H1 (cell line): ENCODE data around the gene ZNF565. TPM values are rescaled to one million over a fixed set of nuclear protein-coding genes. Genes with fewer than 3 reads are reported as not detected.
"Not testable (repeated sequence)": the region's sequence is repeated elsewhere in the genome, so short reads cannot be mapped to it uniquely, and the experiment has no call there.

ENCODE experiments used
- CTCF ChIA-PET: fragments of 300-600 bp; sonication (Branson Sonifier 250); formaldehyde crosslinking; loops from one replicate; lab custom pipeline; 2021; ENCODE audit not compliant: partially characterized antibody; lab: Charles Lee
- POLR2A ChIA-PET: fragments of 300-600 bp; sonication (Branson Sonifier 250); formaldehyde crosslinking; loops from one replicate; lab custom pipeline; 2021; ENCODE audit warnings: inconsistent platforms; ENCODE audit not compliant: partially characterized antibody; lab: Charles Lee
- DNase-seq, 2 experiments: peaks; one replicate each; pipeline versions ENCODE4 v3.0.0 to v3.0.0-alpha.2; 2010 to 2022; ENCODE audit warnings: low spot score in 2 of 2, low read depth in 1 of 2, mixed read lengths in 1 of 2
- FAIRE-seq: peaks from 2 replicates; lab custom pipeline; 2011; peaks lifted over from hg19 to GRCh38; lab: Jason Lieb, UNC
- H2AFZ ChIP-seq: 2 replicates; pipeline ENCODE4 v1.8.1; 2012; ENCODE audit warnings: low read length, inconsistent platforms
- H2AK5ac ChIP-seq: 2 replicates; pipeline ENCODE4 v1.6.1; 2013; ENCODE audit warnings: low read depth, low read length
- H2BK120ac ChIP-seq: replicated peaks from 2 replicates; pipeline ENCODE3; 2013; ENCODE audit warnings: low read depth, low read length, inconsistent platforms
- H2BK12ac ChIP-seq: 2 replicates; pipeline ENCODE4 v1.6.1; 2013; ENCODE audit warnings: low read depth, low read length
- H2BK15ac ChIP-seq: 2 replicates; pipeline ENCODE4 v1.6.1; 2013; ENCODE audit warnings: low read length
- H2BK20ac ChIP-seq: 2 replicates; pipeline ENCODE4 v1.6.1; 2013; ENCODE audit warnings: low read length
- H2BK5ac ChIP-seq: 2 replicates; pipeline ENCODE4 v1.6.1; 2013; ENCODE audit warnings: low read depth, low read length
- H3K14ac ChIP-seq: 2 replicates; pipeline ENCODE4 v1.6.1; 2013; ENCODE audit warnings: inconsistent platforms; ENCODE audit not compliant: insufficient read length
- H3K18ac ChIP-seq: 2 replicates; pipeline ENCODE4 v1.6.1; 2013; ENCODE audit warnings: low read length; ENCODE audit errors: extremely low read depth
- H3K23ac ChIP-seq: 2 replicates; pipeline ENCODE4 v1.6.1; 2013; ENCODE audit warnings: inconsistent platforms; ENCODE audit not compliant: insufficient read length
- H3K23me2 ChIP-seq: 2 replicates; pipeline ENCODE4 v1.6.1; 2013; ENCODE audit warnings: low read depth, low read length
- H3K27ac ChIP-seq: 2 replicates; pipeline ENCODE4 v1.6.1; 2011; ENCODE audit warnings: low read depth, low read length, inconsistent platforms
- H3K27me3 ChIP-seq, 4 experiments: replicated peaks in 1 of 4; 1 replicate in 1 of 4; 2 replicates in 3 of 4; pipeline versions ENCODE4 v1.6.1 to v1.8.1; 2011 to 2013; ENCODE audit warnings: low read length in 3 of 4, mild to moderate bottlenecking in 3 of 4, inconsistent platforms in 2 of 4, mixed read lengths in 2 of 4, moderate library complexity in 1 of 4; ENCODE audit not compliant: control insufficient read depth in 3 of 4, insufficient read depth in 3 of 4; ENCODE audit errors: extremely low read depth in 1 of 4
- H3K36me3 ChIP-seq, 4 experiments: 2 replicates each; pipeline versions ENCODE4 v1.6.1 to v1.8.1; 2011 to 2013; ENCODE audit warnings: mild to moderate bottlenecking in 4 of 4, low read length in 3 of 4, moderate library complexity in 2 of 4, control low read depth in 1 of 4, inconsistent platforms in 1 of 4; ENCODE audit not compliant: insufficient read depth in 4 of 4, control insufficient read depth in 2 of 4
- H3K4ac ChIP-seq: replicated peaks from 2 replicates; pipeline ENCODE3; 2013; ENCODE audit warnings: low read length, low read depth, mixed read lengths, inconsistent platforms; ENCODE audit not compliant: insufficient read length
- H3K4me1 ChIP-seq, 4 experiments: replicated peaks in 1 of 4; 1 replicate in 1 of 4; 2 replicates in 3 of 4; pipeline versions ENCODE4 v1.6.1 to v1.8.1; 2011 to 2013; ENCODE audit warnings: low read length in 3 of 4, inconsistent platforms in 2 of 4, mixed read lengths in 1 of 4; ENCODE audit not compliant: insufficient read depth in 4 of 4, control insufficient read depth in 3 of 4
- H3K4me2 ChIP-seq, 2 experiments: 2 replicates each; pipeline versions ENCODE4 v1.6.1 to v1.8.1; 2011 to 2013; ENCODE audit warnings: low read depth in 2 of 2, low read length in 2 of 2, control low read depth in 1 of 2, inconsistent platforms in 1 of 2, mild to moderate bottlenecking in 1 of 2; ENCODE audit not compliant: insufficient read depth in 1 of 2
- H3K4me3 ChIP-seq, 4 experiments: fragments of 200-600, 300-600 bp in 1 of 4; sonication (generic), shearing (Covaris generic), sonication (Bioruptor Twin) in 1 of 4; 2 replicates each; pipeline versions ENCODE4 v1.5.1 to v1.8.1; 2011 to 2016; ENCODE audit warnings: low read length in 4 of 4, low read depth in 3 of 4, control low read depth in 2 of 4, inconsistent platforms in 2 of 4, mild to moderate bottlenecking in 2 of 4, mixed read lengths in 1 of 4, moderate library complexity in 1 of 4; ENCODE audit not compliant: insufficient read depth in 2 of 4; ENCODE audit errors: extremely low read depth in 1 of 4
- H3K56ac ChIP-seq: replicated peaks from 2 replicates; pipeline ENCODE3; 2013; ENCODE audit warnings: low read depth, mild to moderate bottlenecking, mixed read lengths, low read length, inconsistent platforms; ENCODE audit not compliant: insufficient read length
- H3K79me1 ChIP-seq: 2 replicates; pipeline ENCODE4 v1.6.1; 2013; ENCODE audit warnings: low read depth, low read length, control low read depth
- H3K79me2 ChIP-seq, 2 experiments: 2 replicates each; pipeline versions ENCODE4 v1.6.1 to v1.8.1; 2012 to 2013; ENCODE audit warnings: low read length in 2 of 2, mild to moderate bottlenecking in 2 of 2, inconsistent platforms in 1 of 2; ENCODE audit not compliant: insufficient read depth in 2 of 2, control insufficient read depth in 1 of 2
- H3K9ac ChIP-seq, 4 experiments: replicated peaks in 1 of 4; 1 replicate in 1 of 4; 2 replicates in 3 of 4; pipeline versions ENCODE4 v1.6.1 to v1.8.1; 2011 to 2013; ENCODE audit warnings: low read depth in 3 of 4, low read length in 3 of 4, control low read depth in 2 of 4, mild to moderate bottlenecking in 2 of 4, moderate library complexity in 2 of 4, inconsistent platforms in 1 of 4; ENCODE audit errors: extremely low read depth in 1 of 4
- H3K9me3 ChIP-seq, 2 experiments: 2 replicates each; pipeline versions ENCODE4 v1.6.1 to v1.8.1; 2012 to 2013; ENCODE audit warnings: mild to moderate bottlenecking in 2 of 2, moderate library complexity in 2 of 2, control low read depth in 1 of 2, inconsistent platforms in 1 of 2, low read depth in 1 of 2, low read length in 1 of 2, mixed read lengths in 1 of 2; ENCODE audit not compliant: insufficient read depth in 2 of 2
- H4K20me1 ChIP-seq, 2 experiments: replicated peaks in 1 of 2; 2 replicates each; pipeline versions ENCODE3 to v1.8.1; 2011 to 2013; ENCODE audit warnings: inconsistent platforms in 2 of 2, low read length in 2 of 2, mild to moderate bottlenecking in 1 of 2; ENCODE audit not compliant: insufficient read depth in 2 of 2, control insufficient read depth in 1 of 2
- H4K5ac ChIP-seq: 2 replicates; pipeline ENCODE4 v1.6.1; 2013; ENCODE audit warnings: low read length, low read depth, mixed read lengths, inconsistent platforms; ENCODE audit not compliant: insufficient read length
- H4K8ac ChIP-seq: 2 replicates; pipeline ENCODE4 v1.8.0; 2013; ENCODE audit warnings: mild to moderate bottlenecking, moderate library complexity, low read length, inconsistent platforms; ENCODE audit not compliant: insufficient read depth; ENCODE audit errors: extremely low read depth
- H4K91ac ChIP-seq: replicated peaks from 2 replicates; pipeline ENCODE3; 2013; ENCODE audit warnings: low read length, mixed read lengths, inconsistent platforms; ENCODE audit not compliant: insufficient read length
- WGBS, 2 experiments: shearing (Covaris generic) in 1 of 2; methylation state at CpG; one replicate each; pipeline versions ENCODE4 v1.1.6 to v1.1.7; 2013 to 2015; ENCODE audit warnings: low lambda C conversion rate in 2 of 2, mixed read lengths in 2 of 2, inconsistent platforms in 1 of 2, low coverage in 1 of 2, missing lambda C conversion rate in 1 of 2; ENCODE audit not compliant: insufficient replicate concordance in 2 of 2, insufficient coverage in 1 of 2, insufficient read length in 1 of 2; ENCODE audit errors: extremely low coverage in 1 of 2, missing lambda C conversion rate in 1 of 2; 5-methylcytosine and 5-hydroxymethylcytosine counted together
- polyA plus RNA-seq, 7 experiments: library from polyadenylated mRNA; depleted of rRNA in 3 of 7; stranded (reverse) in 5 of 7; unstranded in 2 of 7; fragments of >200 nt in 5 of 7; fragments of 200-250 nt in 2 of 7; gene quantifications; 1 replicate in 5 of 7; 2 replicates in 1 of 7; 4 replicates in 1 of 7; pipeline versions ENCODE4 v1.2.1 to v1.2.3, GENCODE V29; 2011 to 2013; ENCODE audit warnings: missing spikeins in 2 of 7, mixed read lengths in 2 of 7
- small RNA-seq: library from polyadenylated mRNA; stranded (forward); fragments of <200 nt; extraction: miRNeasy Mini kit (QIAGEN cat#:217004); gene quantifications from one replicate; pipeline ENCODE3, GENCODE V24; 2013; ENCODE audit not compliant: insufficient read depth
- total RNA-seq: library from RNA; stranded (reverse); fragmentation: NEBNext Ultra II Directional; extraction: Animal tissue kit (Norgen Biotek cat#: 25700); gene quantifications from 2 replicates; pipeline ENCODE4 v1.2.1, GENCODE V29; 2021

ZNF565 gene
- total and polyA plus RNA-seq, 2 of the 8 experiments (the other 6 are each of a cell fraction or from before 2014, with no cell fraction given): 0.89 to 3.1 TPM

- H3K27ac ChIP-seq, H3K14ac ChIP-seq, H3K27me3 ChIP-seq, H3K36me3 ChIP-seq, CTCF ChIA-PET, H3K79me2 ChIP-seq, H2AK5ac ChIP-seq, H3K4me1 ChIP-seq, H3K4me3 ChIP-seq, H3K56ac ChIP-seq, H3K23ac ChIP-seq, H4K5ac ChIP-seq, H2BK5ac ChIP-seq, H3K18ac ChIP-seq, H2BK20ac ChIP-seq, H3K79me1 ChIP-seq, H3K23me2 ChIP-seq, H3K9ac ChIP-seq, H4K20me1 ChIP-seq, H4K8ac ChIP-seq, H2BK12ac ChIP-seq, H3K9me3 ChIP-seq, H2BK15ac ChIP-seq, FAIRE-seq, H3K4me2 ChIP-seq, H4K91ac ChIP-seq, DNase-seq, H2AFZ ChIP-seq, H3K4ac ChIP-seq, H2BK120ac ChIP-seq: not testable (repeated sequence)
- POLR2A ChIA-PET: interaction anchor here (0.9 kb wide), 1 partner anchor 52 kb away, joined by 4 read pairs; no protein-coding TSS in a partner anchor
- WGBS, 2 experiments: 95% methylated on average over 4 of the region's 4 CpGs; no CpG with 5 or more reads in 1 of the 2 experiments
Measured at GRCh38 chr19:36134867-36135266, 79.6 kb downstream of the ZNF565 start.

Small RNA genes lying within 50 kb of the gene (small RNA-seq; reads per million reads assigned to genes)
- gene RF00019: not detected

Other genes with a start within 250 kb of the ZNF565 start
- 16.0 and 16.8 TPM in 2 replicates for gene SDHAF1, start 219.5 kb downstream of the ZNF565 start, total RNA-seq
- 21.3 and 27.7 TPM in 2 replicates for gene SDHAF1, start 219.5 kb downstream of the ZNF565 start, polyA plus RNA-seq (2011; rRNA removed)
- 20.8 and 21.8 TPM in 2 replicates for gene SYNE4, start 205.9 kb downstream of the ZNF565 start, total RNA-seq
- 22.6 and 29.1 TPM in 2 replicates for gene SYNE4, start 205.9 kb downstream of the ZNF565 start, polyA plus RNA-seq (2011; rRNA removed)
- 19.2 and 24.8 TPM in 2 replicates for gene ALKBH6, start 200.5 kb downstream of the ZNF565 start, total RNA-seq
- 33.3 and 51.2 TPM in 2 replicates for gene ALKBH6, start 200.5 kb downstream of the ZNF565 start, polyA plus RNA-seq (2011; rRNA removed)
- gene CLIP3, start 181.8 kb downstream of the ZNF565 start, total RNA-seq: 21.7 and 33.7 TPM in 2 replicates
- gene CLIP3, start 181.8 kb downstream of the ZNF565 start, polyA plus RNA-seq (2011; rRNA removed): 5.9 and 12.0 TPM in 2 replicates
- gene THAP8, start 160.4 kb downstream of the ZNF565 start, total RNA-seq: 6.0 and 6.4 TPM in 2 replicates
- gene THAP8, start 160.4 kb downstream of the ZNF565 start, polyA plus RNA-seq (2011; rRNA removed): 11.1 and 14.8 TPM in 2 replicates
- 39.5 and 39.8 TPM in 2 replicates for gene WDR62, start 159.8 kb downstream of the ZNF565 start, total RNA-seq
- 28.2 and 39.9 TPM in 2 replicates for gene WDR62, start 159.8 kb downstream of the ZNF565 start, polyA plus RNA-seq (2011; rRNA removed)
- gene OVOL3, start 103.5 kb downstream of the ZNF565 start, total RNA-seq: not detected in 2 replicates
- gene OVOL3, start 103.5 kb downstream of the ZNF565 start, polyA plus RNA-seq (2011; rRNA removed): 0.31 and 0.45 TPM in 2 replicates
- gene POLR2I, start 99.8 kb downstream of the ZNF565 start, total RNA-seq: 149 and 150 TPM in 2 replicates
- gene POLR2I, start 99.8 kb downstream of the ZNF565 start, polyA plus RNA-seq (2011; rRNA removed): 143 and 250 TPM in 2 replicates
- gene TBCB, start 99.2 kb downstream of the ZNF565 start, total RNA-seq: 153 and 168 TPM in 2 replicates
- gene TBCB, start 99.2 kb downstream of the ZNF565 start, polyA plus RNA-seq (2011; rRNA removed): 286 and 367 TPM in 2 replicates
- gene CAPNS1, start 74.6 kb downstream of the ZNF565 start, total RNA-seq: 382 and 386 TPM in 2 replicates
- gene CAPNS1, start 74.6 kb downstream of the ZNF565 start, polyA plus RNA-seq (2011; rRNA removed): 438 and 448 TPM in 2 replicates
- gene COX7A1, start 62.2 kb downstream of the ZNF565 start, total RNA-seq: 0.60 and 0.75 TPM in 2 replicates
- 0.60 and 0.96 TPM in 2 replicates for gene COX7A1, start 62.2 kb downstream of the ZNF565 start, polyA plus RNA-seq (2011; rRNA removed)
- gene ZNF146, start 441 bp upstream of the ZNF565 start, total RNA-seq: 154 and 161 TPM in 2 replicates
- gene ZNF146, start 441 bp upstream of the ZNF565 start, polyA plus RNA-seq (2011; rRNA removed): 18.8 and 27.0 TPM in 2 replicates
- 8.2 and 8.8 TPM in 2 replicates for gene ZFP14, start 164.5 kb upstream of the ZNF565 start, total RNA-seq
- gene ZFP14, start 164.5 kb upstream of the ZNF565 start, polyA plus RNA-seq (2011; rRNA removed): 1.1 and 1.7 TPM in 2 replicates
- gene ZFP82, start 204.0 kb upstream of the ZNF565 start, total RNA-seq: 16.5 TPM in 2 replicates
- 2.7 and 4.8 TPM in 2 replicates for gene ZFP82, start 204.0 kb upstream of the ZNF565 start, polyA plus RNA-seq (2011; rRNA removed)